Diencephalon (tissue), 1 donor: ENCODE data around the gene TOR2A. TPM values are rescaled to one million over a fixed set of nuclear protein-coding genes. Genes with fewer than 3 reads are reported as not detected.

Experiments used
- total RNA-seq: library from RNA; depleted of rRNA; stranded (reverse); fragments of >200 nt; gene quantifications from one replicate; pipeline ENCODE4 v1.2.3, GENCODE V29; 2014

The TOR2A gene
- 9.9 TPM for total RNA-seq

GRCh38 chr9:127734747-127735529 is at the start of gene TOR2A:
TOR2A (minus strand) TSS chr9:127735294; CDS start chr9:127735270, 24 bp downstream.

GRCh38 chr9:127778280-127779135 is 43.4 kb upstream of the TOR2A start, which contains the start of gene SH2D3C:
SH2D3C (minus strand) TSS chr9:127778666; CDS start chr9:127778627, 39 bp downstream.

GRCh38 chr9:127715470-127716337 is 19.4 kb downstream of the TOR2A start, which contains the start of the genes PTRH1 and TTC16:
PTRH1 (minus strand) TSS chr9:127715663; CDS start chr9:127715639, 24 bp downstream.
TTC16 (plus strand) TSS chr9:127716079; CDS start chr9:127716146, 67 bp downstream.

GRCh38 chr9:127706836-127707241 is 28.3 kb downstream of the TOR2A start, which contains the start of gene CFAP157:
CFAP157 (plus strand) TSS chr9:127706988; CDS start chr9:127707032, 44 bp downstream.

Other genes starting within 250 kb of the TOR2A start
- gene STXBP1, start 123.0 kb downstream of the TOR2A start, total RNA-seq: 119 TPM
- 3.0 TPM for gene CFAP157, start 28.3 kb downstream of the TOR2A start, total RNA-seq
- 11.1 TPM for gene PTRH1, start 19.6 kb downstream of the TOR2A start, total RNA-seq
- 0.23 TPM for gene TTC16, start 19.2 kb downstream of the TOR2A start, total RNA-seq
- 9.2 TPM for gene SH2D3C, start 43.4 kb upstream of the TOR2A start, total RNA-seq
- 48.2 TPM for gene CDK9, start 50.7 kb upstream of the TOR2A start, total RNA-seq
- 17.3 TPM for gene FPGS, start 67.6 kb upstream of the TOR2A start, total RNA-seq
- gene ENG, start 119.4 kb upstream of the TOR2A start, total RNA-seq: 1.8 TPM
- 68.7 TPM for gene AK1, start 142.4 kb upstream of the TOR2A start, total RNA-seq
- 46.4 TPM for gene ST6GALNAC6, start 164.3 kb upstream of the TOR2A start, total RNA-seq
- 9.9 TPM for gene ST6GALNAC4, start 181.7 kb upstream of the TOR2A start, total RNA-seq
- 11.5 TPM for gene PIP5KL1, start 195.5 kb upstream of the TOR2A start, total RNA-seq
- gene DPM2, start 202.6 kb upstream of the TOR2A start, total RNA-seq: 15.5 TPM
- gene EEIG1, start 245.7 kb upstream of the TOR2A start, total RNA-seq: 6.9 TPM